Fibroblast of gingiva (primary cell): ENCODE results near the gene YJU2.
"Not testable (repeated sequence)": the region's sequence is repeated elsewhere in the genome, so short reads cannot be mapped to it uniquely, and the experiment has no call there.

Experiments
- DNase-seq: peaks from one replicate; pipeline ENCODE4 v3.0.0-alpha.2; 2011; ENCODE audit warnings: low read depth

Gene YJU2

DNA sequence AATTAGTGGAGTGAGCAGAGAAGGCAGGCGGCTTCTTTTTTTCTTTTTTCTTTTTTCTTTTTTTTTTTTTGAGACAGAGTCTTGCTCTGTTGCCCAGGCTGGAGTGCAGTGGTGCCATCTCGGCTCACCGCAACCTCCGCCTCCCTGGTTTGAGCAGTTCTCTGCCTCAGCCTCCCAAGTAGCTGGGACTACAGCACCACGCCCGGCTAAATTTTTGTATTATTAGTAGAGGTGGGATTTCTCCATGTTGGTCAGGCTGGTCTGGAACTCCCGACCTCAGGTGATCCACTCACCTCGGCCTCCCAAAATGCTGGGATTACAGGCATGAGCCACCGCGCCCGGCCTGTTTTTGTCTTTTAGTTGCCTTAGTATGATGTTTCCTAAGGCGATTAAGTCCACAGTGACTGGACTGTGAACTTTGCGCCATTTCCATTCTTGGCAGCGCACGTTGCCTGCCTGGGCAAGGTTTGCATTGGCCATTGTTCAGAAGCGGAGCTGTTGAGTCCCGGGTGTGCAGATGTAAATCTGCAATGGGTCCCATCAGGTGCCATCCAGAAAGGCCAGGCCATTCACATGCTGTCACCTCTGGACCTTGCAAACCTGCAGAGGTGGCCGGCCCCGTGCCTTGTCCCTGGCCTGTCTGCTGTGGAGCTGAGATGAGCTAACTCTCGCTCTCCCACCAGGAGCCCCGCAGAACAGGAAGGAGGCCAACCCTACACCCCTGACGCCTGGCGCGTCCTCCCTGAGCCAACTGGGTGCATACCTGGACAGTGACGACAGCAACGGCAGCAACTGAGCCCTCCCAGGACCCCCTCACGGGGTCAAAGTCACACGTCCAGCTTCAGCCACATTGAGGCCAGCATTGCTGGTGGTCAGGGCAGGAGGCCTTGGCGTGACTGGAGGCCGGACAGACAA, 21.3 kb downstream of the YJU2 start:
- DNase-seq = no peak

DNA sequence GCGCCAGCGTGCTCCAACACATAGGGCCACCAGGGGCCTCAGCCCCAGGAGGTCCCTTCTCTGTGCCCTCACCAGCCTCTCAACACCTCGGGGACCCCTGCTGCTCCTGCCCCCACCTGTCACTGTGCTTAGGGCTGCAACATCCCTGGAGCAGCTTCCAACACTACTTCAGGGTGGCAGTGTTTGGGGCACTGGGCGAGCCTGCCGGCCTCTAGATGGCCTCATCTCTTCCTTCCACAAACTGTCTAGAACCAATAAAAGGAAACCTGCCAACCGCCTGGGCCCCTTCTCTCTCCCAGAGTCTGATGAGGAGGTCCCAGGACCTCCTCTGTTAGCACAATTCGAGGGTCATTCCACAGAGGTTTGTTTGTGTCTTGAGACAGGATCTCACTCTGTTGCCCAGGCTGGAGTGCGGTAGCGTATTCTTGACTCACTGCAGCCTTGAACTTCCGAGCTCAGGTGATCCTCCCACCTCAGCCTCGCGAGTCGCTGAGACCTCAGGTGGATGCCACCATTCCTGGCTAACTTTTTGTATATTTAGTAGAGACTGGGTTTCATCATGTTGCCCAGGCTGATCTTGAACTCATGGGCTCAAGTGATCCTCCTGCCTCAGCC, 22.0 kb downstream of the YJU2 start:
- no peak for DNase-seq

DNA sequence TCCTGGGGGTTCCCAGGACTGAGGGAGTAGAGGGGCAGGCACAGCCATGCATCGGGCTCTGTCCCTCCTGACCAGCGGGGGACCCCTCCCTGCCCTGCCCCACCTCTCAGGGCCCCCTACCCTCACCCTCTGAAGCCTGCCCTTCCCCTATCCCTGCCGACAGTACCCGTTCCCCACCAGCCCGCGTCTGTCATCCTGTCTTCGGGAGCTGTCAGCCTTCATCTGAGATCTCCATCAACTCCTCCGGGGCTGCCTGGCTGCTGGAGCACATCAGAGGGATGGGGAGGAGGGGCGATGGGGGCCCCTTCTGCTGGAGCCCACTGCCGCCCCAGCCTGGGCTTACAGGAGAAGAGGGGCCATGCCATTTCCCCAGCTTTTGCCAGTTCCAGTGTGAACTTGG, 26.0 kb downstream of the YJU2 start:
- DNase-seq = no peak

- not testable (repeated sequence) for DNase-seq
Observed at GRCh38 chr19:4274321-4274686, 27.4 kb downstream of the YJU2 start.

GRCh38 chr19:4277191-4277696, 30.4 kb downstream of the YJU2 start:
- no peak for DNase-seq

- no peak for DNase-seq
Observed at GRCh38 chr19:4278010-4278409, 31.1 kb downstream of the YJU2 start.

GRCh38 chr19:4278419-4279266, 31.8 kb downstream of the YJU2 start, which contains the start of gene SHD:
Gene SHD (plus strand): TSS chr19:4279266. CDS start chr19:4280064, 798 bp downstream.
- DNase-seq = no peak

GRCh38 chr19:4279267-4279529, 32.3 kb downstream of the YJU2 start:
- DNase-seq = no peak

- DNase-seq = no peak
Observed at GRCh38 chr19:4279530-4280422, 32.9 kb downstream of the YJU2 start.

DNA sequence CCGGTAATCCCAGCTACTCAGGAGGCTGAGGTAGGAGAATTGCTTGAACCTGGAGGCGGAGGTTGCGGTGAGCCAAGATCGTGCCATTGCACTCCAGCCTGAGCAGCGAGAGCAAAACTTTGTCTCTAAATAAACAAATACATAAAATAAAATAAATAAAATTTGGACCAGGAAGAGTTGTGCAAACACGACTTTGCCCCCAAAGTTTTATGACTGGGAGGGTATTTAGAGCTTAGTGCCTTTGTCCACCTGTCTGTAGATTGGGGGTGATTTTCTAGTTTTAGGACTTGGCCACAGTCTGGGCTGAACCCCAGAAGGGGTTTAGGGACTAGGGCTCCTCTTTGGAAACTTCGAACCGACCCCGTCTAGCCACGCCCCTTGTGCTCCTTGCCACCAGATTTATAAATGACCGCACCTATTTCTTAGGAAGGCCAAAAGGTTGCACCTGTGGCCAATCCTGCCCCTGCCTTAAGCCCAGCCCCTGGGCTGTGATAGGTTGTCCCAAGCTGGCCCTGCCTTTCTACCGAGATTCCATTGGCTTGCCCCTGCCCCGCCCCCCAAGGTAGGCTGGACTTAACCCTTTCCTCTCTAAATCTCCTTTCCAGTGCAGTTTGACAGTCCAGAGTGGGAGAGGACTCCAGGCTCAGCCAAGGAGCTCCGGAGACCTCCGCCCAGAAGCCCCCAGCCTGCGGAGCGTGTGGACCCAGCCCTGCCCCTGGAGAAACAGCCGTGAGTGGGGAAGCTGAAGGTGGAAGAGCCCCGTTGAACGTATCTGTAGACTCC, 37.5 kb downstream of the YJU2 start:
- no peak for DNase-seq

- no peak for DNase-seq
Observed at GRCh38 chr19:4284974-4285373, 38.1 kb downstream of the YJU2 start.

DNA sequence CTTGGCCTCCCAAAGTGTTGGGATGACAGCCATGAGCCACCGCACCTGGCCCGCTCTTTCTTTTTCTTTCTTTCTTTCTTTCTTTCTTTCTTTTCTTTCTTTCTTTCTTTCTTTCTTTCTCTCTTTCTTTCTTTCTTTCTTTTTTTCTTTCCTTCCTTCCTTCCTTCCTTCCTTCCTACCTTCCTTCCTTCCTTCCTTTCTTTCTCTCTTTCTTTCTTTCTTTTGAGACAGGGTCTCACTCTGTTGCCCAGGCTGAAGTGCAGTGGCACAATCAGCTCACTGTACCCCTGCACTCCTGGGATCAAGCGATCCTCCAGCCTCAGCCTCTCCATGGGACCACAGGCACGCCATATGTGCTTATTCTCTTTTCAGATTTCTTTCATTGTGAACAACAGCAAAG, 39.3 kb downstream of the YJU2 start:
- not testable (repeated sequence) for DNase-seq

DNA sequence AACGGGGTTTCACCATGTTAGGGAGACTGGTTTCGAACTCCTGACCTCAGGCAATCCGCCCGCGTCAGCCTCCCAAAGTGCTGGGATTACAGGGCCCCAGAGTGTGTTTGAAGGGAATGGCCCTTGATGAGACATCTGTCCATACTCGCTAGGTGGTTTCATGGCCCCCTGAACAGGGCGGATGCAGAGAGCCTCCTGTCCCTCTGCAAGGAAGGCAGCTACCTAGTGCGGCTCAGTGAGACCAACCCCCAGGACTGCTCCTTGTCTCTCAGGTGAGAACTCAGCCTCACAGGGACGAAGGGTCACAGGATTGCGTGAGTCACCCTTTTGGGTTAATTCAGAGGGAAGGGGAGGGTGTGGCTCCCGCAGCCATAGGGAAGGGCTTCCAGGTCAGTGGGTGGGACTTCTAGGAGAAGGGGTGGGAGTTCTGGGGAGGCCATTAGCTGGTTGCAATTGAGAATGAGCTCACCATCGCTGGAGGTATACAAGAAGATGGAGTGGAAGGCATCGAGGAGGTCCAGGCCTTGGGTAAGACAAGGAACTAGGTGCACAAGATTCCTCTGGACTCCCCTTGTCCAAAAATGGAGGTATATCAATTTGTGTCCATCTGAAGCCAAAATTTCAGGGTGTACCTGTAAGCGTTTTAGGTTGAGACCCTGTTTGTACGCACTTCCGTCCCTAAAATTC, 41.4 kb downstream of the YJU2 start:
- DNase-seq = no peak

DNA sequence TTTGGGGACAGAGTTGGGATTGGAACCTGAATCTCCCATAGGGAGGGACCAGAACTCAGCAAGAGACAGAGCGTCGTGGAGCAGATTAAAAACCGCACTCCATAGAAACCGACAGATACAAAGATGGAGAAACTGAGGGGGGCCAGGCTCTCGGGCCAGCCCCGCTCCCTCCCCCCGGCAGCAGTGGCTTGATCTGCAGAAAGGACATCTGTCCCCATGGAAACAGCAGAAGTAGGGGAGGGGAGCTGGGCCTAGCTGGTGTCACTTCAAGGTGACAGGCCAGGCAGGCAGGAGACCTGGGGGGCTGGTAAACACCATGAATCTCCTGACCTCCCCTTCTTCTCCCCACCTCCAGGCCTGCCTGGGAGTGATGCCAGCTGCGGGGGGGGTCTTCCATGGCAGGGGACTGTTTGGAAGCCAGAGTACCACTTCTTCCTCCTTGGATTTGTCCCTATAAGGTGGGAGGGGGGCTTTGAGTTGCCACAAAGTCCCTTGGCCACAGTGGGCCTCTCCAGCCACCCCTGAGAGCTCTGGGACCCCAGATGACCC, 44.4 kb downstream of the YJU2 start:
- DNase-seq = no peak

- DNase-seq = no peak
Observed at GRCh38 chr19:4292515-4292914, 45.6 kb downstream of the YJU2 start.

DNA sequence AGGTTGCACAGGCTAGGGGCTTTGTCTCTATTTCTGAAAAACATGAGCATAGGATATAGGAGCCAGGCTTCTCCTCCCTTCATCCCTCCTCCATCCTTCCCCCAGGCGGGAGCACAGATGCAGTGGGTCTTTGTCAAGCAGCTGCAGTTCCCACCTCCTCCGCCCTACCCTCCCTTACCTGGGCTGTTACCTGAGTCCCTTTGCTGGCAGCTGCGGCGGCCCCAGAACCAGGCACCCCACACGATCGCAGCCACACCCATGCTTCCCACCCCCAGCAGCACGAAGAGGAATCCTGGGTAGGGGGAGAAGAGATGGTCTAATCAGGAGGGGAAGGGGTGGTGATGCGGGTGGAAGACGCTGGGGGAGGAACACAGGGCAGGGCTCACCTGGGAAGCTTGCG, 47.5 kb downstream of the YJU2 start:
- no peak for DNase-seq

DNA sequence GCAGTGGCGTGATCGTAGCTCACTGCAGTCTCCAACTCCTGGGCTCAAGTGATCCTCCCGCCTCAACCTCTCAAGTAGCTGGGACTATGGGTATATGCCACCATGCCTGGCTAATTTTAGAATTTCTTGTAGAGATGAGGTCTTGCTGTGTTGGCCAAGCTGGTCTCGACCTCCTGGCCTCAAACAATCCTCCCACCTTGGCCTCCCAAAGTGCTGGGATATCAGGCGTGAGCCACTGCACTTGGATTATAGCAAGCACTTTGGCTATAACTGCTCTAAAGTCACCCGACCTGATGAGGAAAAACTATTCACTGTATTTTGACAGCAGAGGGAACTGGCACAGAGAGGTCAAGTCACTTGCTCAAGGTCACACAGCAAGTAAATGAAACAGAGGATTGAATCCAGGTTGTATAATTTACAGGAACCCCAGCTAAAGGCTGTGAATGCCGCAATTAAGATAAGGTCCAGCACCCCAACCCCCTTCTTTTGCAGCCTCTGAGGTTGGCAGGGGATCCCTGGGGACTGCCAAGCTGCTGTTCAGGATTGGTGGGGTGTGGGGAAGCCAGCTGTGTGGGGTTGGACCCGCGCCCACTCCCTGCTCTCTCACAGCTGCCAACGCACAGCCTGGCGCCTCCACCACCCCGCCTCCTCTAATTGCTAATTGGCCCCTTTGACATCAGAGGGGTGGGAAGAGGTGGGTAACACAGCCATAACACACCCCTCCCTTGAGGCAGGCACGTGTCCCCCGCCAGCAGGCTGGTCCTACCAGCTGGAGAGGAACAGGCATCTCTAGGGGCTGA, 49.3 kb downstream of the YJU2 start:
- no peak for DNase-seq

DNA sequence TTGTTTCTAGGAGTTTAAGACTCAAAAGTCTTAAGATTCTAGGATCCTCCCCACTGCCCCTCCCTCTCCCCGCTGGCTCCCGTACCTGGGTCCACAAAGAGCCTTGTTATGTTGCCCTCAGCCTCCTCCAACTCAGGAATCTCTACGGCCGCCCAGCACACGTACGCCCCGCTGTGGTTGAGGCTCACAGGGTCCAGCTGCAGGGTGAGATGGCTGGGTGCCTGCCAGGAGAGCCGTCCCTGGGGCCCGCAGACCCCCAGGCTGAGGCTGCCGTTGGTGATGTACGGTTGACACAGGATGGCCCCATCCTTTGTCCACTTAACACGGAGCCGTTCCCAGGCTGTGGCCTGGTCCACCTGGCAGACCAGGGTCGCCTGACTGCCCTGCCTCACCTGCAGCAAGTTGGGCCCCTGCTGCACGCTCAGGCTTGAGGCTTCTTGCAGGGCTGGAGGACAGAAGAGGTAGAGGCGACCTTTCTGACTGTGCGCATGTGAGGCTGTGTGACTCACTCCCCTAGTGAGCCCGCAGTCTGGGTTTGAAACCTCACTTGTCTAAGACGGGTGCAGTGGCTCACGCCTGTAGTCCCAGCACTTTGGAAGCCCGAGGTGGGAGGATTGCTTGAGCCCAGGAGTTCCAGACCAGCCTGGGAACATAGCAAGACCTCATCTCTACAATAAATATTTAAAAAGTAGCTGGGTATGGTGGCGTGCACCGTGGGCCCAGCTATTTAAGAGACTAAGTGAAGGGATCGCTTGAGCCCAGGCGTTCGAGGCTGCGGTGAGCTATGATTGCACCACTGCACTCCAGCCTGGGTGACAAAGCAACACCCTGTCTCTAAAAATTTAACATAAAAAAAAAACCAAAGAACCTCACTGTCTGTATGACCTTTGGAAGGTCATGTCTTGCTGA, 51.3 kb downstream of the YJU2 start:
- DNase-seq = no peak
